ENCODE results near the gene GMEB2.
A peak's percentile ranks its signal among the peaks of the same experiment; 100 is the strongest.

DNA sequence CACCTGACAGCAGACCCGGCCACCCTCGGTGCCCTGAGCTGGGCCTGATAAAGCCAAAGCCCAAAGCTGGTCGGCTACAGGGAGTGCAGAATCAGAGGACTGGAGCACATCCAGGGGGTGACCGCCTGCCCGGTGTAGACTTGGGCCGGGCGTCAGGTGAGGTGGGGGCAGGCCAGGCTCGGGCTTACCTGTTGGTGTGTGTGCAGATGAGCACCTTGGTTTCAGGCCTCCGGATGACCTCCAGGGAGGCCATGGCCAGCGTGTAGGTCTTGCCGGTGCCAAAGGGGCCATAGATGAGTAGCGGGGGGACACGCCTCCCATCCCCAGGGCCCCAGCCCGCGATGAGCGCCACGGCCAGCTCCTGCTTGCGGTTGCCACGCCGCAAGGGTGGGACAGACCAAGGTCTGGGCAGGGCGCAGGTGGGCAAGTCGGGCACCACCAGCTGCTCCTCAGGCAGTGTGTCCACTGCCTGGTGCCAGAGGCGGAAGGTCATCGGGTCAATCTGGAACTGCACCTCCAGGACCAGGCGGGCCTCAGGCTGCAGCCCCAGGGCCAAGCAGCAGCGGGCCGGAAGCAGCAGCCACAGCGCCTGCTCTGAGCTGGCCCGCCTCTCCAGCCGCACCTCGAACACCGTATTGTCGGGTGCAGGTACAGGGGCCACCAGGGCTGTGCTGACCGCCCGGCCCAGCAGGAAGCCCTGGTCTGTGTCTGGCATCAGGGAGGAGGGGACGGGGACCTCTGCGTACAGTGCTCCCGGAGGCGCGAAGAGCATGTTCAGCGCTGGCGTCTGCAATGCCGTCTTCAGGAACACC, 58.5 kb downstream of the GMEB2 start:
- no peak for TF ChIP-seq STAT3 (IDR thresholded peaks at IDR 0.05; ENCODE audit: low read depth, low read length)
- TF ChIP-seq, protein P1, sequence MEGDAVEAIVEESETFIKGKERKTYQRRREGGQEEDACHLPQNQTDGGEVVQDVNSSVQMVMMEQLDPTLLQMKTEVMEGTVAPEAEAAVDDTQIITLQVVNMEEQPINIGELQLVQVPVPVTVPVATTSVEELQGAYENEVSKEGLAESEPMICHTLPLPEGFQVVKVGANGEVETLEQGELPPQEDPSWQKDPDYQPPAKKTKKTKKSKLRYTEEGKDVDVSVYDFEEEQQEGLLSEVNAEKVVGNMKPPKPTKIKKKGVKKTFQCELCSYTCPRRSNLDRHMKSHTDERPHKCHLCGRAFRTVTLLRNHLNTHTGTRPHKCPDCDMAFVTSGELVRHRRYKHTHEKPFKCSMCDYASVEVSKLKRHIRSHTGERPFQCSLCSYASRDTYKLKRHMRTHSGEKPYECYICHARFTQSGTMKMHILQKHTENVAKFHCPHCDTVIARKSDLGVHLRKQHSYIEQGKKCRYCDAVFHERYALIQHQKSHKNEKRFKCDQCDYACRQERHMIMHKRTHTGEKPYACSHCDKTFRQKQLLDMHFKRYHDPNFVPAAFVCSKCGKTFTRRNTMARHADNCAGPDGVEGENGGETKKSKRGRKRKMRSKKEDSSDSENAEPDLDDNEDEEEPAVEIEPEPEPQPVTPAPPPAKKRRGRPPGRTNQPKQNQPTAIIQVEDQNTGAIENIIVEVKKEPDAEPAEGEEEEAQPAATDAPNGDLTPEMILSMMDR (IDR thresholded peaks at IDR 0.05 in 2 of 3, conservative IDR thresholded peaks at IDR 0.05 in 1 of 3; ENCODE audit: control insufficient read depth in 2 of 3, extremely low read depth in 1 of 3, insufficient read depth in 1 of 3, low read depth in 3 of 3, low read length in 3 of 3), result no peak
- TF ChIP-seq SMAD1 (IDR thresholded peaks at IDR 0.05; ENCODE audit: low read depth, partially characterized antibody), result no peak
- no peak for TF ChIP-seq POU2F2 (IDR thresholded peaks at IDR 0.05; ENCODE audit: borderline replicate concordance, low read depth, low read length)
- TF ChIP-seq POLR2A (IDR thresholded peaks at IDR 0.05; ENCODE audit: low read depth, low read length), result no peak; the same call in 1 of the 2 replicates
- TF ChIP-seq NRF1 (conservative IDR thresholded peaks at IDR 0.05; ENCODE audit: low read depth, low read length), result no peak
- TF ChIP-seq POLR2AphosphoS5 (IDR thresholded peaks at IDR 0.05; ENCODE audit: low read length), result no peak
- TF ChIP-seq, protein P2, sequence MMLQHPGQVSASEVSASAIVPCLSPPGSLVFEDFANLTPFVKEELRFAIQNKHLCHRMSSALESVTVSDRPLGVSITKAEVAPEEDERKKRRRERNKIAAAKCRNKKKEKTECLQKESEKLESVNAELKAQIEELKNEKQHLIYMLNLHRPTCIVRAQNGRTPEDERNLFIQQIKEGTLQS (IDR thresholded peaks at IDR 0.05; ENCODE audit: borderline replicate concordance, extremely low read depth, low read depth, low read length), result no peak
- TF ChIP-seq RAD21 (IDR thresholded peaks at IDR 0.05; ENCODE audit: insufficient read depth, low read depth, low read length), result no peak
- TF ChIP-seq, protein P3, sequence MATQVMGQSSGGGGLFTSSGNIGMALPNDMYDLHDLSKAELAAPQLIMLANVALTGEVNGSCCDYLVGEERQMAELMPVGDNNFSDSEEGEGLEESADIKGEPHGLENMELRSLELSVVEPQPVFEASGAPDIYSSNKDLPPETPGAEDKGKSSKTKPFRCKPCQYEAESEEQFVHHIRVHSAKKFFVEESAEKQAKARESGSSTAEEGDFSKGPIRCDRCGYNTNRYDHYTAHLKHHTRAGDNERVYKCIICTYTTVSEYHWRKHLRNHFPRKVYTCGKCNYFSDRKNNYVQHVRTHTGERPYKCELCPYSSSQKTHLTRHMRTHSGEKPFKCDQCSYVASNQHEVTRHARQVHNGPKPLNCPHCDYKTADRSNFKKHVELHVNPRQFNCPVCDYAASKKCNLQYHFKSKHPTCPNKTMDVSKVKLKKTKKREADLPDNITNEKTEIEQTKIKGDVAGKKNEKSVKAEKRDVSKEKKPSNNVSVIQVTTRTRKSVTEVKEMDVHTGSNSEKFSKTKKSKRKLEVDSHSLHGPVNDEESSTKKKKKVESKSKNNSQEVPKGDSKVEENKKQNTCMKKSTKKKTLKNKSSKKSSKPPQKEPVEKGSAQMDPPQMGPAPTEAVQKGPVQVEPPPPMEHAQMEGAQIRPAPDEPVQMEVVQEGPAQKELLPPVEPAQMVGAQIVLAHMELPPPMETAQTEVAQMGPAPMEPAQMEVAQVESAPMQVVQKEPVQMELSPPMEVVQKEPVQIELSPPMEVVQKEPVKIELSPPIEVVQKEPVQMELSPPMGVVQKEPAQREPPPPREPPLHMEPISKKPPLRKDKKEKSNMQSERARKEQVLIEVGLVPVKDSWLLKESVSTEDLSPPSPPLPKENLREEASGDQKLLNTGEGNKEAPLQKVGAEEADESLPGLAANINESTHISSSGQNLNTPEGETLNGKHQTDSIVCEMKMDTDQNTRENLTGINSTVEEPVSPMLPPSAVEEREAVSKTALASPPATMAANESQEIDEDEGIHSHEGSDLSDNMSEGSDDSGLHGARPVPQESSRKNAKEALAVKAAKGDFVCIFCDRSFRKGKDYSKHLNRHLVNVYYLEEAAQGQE (IDR thresholded peaks at IDR 0.05; ENCODE audit: low read depth, low read length), result no peak
- peak; percentile 34; the same call in 1 of the 2 replicates for TF ChIP-seq NR2F1 (conservative IDR thresholded peaks at IDR 0.05)
- TF ChIP-seq TCF12 (IDR thresholded peaks at IDR 0.05; ENCODE audit: low read depth, low read length), result no peak
- no peak for TF ChIP-seq SMC3 (IDR thresholded peaks at IDR 0.05; ENCODE audit: borderline replicate concordance, low read length)
